Jurkat, Clone E6-1 (cell line): Measurements from ENCODE around the gene TTLL3. TPM values are rescaled to one million over a fixed set of nuclear protein-coding genes. Genes with fewer than 3 reads are reported as not detected.
"Not testable (repeated sequence)": the region's sequence is repeated elsewhere in the genome, so short reads cannot be mapped to it uniquely, and the experiment has no call there.

Experiments
- DNase-seq: peaks from one replicate; pipeline ENCODE4 v3.0.0-alpha.2; 2011; ENCODE audit warnings: low read depth, low spot score
- H3K4me3 ChIP-seq: 2 replicates; pipeline ENCODE4 v1.5.1; 2011; ENCODE audit warnings: mild to moderate bottlenecking, low read length, control low read depth, moderate library complexity
- polyA plus RNA-seq: library from polyadenylated mRNA; unstranded; fragments of >200 nt; gene quantifications from one replicate; pipeline ENCODE4 v1.2.1, GENCODE V29; 2012; ENCODE audit warnings: missing spikeins; ENCODE audit not compliant: insufficient read length, insufficient read depth

Gene TTLL3, protein sequence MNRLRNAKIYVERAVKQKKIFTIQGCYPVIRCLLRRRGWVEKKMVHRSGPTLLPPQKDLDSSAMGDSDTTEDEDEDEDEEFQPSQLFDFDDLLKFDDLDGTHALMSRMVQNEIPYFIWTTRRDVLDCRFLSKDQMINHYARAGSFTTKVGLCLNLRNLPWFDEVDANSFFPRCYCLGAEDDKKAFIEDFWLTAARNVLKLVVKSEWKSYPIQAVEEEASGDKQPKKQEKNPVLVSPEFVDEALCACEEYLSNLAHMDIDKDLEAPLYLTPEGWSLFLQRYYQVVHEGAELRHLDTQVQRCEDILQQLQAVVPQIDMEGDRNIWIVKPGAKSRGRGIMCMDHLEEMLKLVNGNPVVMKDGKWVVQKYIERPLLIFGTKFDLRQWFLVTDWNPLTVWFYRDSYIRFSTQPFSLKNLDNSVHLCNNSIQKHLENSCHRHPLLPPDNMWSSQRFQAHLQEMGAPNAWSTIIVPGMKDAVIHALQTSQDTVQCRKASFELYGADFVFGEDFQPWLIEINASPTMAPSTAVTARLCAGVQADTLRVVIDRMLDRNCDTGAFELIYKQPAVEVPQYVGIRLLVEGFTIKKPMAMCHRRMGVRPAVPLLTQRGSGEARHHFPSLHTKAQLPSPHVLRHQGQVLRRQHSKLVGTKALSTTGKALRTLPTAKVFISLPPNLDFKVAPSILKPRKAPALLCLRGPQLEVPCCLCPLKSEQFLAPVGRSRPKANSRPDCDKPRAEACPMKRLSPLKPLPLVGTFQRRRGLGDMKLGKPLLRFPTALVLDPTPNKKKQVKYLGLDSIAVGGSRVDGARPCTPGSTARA
- polyA plus RNA-seq, result 45.3 TPM

DNA sequence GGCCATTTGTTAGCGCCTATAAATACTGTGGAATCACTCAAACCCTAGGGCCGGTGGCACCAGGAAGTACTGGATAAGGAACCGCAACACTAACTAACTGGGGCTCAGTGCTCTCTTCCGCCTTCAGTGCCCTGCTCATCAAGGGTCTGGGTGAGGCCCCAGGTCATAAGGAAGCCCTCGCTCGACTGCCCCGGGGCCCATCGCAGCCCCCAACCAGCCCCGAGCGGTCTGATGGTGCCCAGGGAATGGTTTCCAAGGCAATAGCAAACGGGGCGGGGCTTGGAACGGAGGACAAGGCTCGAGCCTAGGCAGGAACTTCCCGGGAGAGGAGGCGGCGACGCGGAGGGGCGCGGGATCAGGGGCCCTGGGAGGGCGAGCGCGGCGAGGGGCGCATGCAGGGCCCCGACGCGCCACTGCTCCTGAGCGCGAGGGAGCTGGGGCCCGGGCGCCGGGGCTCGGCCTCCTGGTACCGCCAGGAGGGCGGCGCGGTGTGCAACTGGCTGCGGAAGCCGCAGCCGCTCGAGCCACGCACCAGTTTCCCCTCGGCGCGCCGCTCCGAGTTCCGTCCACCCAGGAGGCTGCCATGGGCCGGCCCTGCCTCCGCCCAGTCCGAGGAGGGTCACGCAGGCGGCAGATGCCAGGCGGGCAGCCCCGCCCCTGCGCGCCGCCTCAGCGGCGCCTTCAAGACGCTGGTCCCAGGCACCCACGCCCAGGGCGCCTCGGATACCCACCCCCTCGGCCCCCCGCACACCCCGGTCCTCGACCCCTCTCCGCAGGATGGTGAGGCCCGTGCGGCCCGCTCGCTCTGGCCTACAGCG, at the start of gene TTLL3:
Gene TTLL3, plus strand, starts transcription at position 648 of the 818 bp plus-strand sequence. CDS start 400 bp downstream, outside the sequence.
- DNase-seq, result no peak
- no peak within 1 kb of the TSS for H3K4me3 ChIP-seq

DNA sequence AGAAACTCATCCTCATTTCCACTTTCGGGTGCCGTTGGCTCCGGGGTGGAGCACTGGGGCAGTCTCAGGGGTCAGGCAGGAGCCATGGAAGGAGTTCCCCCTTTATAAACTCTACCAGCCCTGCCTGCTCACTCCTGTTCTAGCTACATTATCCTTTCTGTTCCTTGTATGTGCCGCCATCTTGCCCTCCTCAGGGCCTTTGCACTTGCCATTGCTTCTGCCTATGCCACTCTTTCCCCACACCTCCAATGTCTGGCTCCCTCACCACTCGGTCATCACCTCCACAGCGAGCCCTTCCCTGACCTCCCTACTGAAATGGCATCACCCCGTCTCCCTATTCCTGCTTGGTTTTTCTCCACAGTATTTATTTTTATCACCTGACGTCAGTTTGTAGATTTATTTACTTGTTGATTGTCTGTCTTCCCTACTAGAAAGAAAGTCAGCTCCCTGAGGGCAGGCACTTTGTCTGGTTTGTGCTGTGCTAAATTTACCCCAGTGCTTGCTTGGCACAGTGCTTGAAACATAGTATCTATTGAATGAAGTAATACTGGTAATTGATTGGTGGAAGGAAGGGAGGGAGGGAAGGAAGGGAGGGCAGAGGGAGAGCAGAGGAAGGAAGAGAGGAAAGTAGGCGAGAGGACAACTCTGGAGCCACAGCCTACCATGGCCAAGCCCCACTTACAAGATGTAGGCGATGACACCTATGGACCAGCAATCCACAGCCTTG, 49.1 kb upstream of the TTLL3 start:
- H3K4me3 ChIP-seq, result no peak overlapping the region
- DNase-seq, result no peak

DNA sequence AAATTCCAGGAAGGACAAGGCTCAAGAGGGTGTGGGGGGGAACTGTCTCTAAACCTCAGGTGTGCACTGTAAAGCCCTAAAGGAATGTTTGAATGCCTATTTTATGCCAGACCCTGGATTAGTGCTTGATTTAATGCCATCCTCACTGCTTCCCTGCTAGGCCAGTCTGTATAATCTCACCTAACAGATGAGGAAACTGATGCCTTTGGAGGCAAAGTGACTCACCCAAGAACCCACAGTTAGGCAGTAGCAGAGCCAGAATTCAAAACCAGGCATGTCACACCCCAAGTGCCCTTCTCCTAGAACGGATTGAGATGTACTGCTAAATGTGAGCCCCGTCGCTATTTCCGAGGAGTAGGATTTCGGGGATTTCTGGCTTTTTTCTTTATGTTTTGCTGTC, 48.1 kb upstream of the TTLL3 start:
- no peak for DNase-seq
- no peak overlapping the region for H3K4me3 ChIP-seq

DNA sequence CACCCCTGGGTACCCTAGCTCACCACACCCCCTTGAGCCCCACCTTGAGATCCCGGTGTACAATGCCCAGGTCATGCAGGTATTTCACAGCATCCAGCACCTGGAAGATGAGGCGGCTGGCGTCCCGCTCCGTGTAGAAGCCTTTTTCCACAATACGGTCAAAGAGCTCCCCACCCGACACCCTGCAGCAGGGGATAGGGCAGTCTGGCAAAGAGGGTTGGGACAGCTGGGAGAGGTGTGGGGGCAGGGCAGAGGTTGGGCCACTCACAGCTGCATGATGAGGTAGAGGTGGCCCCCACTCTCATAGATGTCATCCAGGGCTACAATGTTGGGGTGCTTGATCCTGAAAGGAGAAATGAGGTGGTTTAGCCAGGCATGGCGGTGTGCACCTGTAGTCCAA, 47.2 kb upstream of the TTLL3 start:
- H3K4me3 ChIP-seq, result no peak overlapping the region

DNA sequence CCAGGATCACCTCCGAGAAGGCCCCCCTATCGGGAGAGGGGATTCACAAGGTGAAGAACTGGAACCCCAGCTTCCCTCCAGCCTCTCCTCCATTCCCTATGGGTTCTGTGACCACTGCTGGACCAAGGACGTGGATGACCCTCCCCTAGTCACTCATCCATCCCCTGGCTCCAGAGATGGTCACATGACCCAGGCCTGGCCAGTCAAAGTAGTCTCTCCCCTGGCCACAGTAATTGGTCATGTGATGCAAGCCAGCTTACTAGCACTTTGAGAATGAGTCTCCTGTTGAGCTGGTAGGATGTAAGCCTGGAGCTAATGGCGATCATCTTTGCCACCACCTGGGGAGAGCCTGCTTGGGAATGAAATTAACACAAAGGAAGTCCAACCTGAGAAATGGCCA, 44.2 kb upstream of the TTLL3 start:
- no peak overlapping the region for H3K4me3 ChIP-seq
- no peak for DNase-seq

More for the DNA sequence above, 47.2 kb upstream of the TTLL3 start:
- no peak for DNase-seq

DNA sequence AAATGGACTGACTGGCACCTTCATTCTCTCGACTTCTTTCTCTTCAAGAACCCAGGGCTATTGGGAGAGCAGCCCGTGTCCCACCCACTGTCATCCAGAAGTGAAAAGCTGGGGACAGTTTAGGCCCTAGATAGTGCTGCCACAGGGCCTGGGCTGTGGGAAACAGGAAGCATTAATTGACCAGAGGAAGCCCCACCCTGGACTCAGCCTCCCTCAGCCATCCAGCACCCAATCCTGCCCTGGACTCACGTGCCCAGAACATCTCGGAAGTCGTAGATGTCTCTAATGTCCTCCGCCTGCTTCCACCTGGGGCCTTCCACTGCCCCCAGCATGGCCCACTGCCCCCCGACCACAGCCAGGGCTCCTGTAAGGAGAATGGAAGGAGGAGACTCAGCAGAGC, 42.6 kb upstream of the TTLL3 start:
- DNase-seq, result no peak
- no peak overlapping the region for H3K4me3 ChIP-seq

DNA sequence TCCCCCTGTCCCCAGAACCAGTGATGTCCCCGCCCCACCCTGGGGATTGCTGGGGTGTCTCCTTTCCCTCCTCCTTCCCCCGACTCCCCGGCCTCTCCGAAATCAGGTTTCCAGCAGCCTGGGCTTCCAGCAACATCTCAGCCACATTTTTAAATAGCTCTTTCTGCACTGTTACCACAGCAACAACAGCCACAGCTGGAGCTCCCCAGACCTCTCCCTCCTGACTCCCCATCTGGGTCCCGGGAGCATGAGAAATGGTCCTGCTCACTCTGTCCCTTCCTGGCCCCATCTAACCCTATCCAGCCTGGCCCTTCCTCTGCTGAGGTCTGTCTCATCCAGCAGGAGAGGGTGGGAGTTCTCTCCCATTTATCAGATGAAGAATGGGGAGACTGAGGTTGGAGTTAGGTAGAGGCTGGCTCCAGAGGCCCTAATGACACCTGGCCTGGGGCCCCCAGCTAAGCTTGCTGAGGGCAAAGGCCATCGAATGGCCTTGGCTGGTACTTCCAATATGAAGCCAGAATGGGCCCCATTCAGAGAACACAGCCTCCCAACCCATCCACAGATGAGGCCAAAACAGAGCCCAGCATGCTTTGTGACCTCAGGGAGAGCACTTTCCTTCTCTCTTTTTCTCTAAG, 41.8 kb upstream of the TTLL3 start:
- no peak overlapping the region for H3K4me3 ChIP-seq
- DNase-seq, result no peak

DNA sequence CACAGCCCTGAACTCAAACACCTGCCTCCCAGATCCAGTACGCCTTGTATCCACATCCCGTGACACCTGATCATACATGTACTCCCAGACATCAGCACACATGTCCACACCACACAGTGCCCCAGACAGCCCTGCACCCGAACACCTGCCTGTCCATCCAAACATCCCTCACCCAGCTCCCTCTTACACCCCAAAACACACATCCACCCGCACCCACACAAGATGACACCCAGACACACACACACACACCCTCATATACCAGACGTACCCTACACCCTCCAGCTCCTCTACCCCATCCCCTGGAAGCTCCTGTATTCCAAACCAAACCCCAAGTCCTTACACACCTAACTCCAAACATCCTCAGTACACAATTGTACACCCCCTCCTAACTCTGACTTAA, 41.0 kb upstream of the TTLL3 start:
- H3K4me3 ChIP-seq, result no peak overlapping the region
- DNase-seq, result no peak

DNA sequence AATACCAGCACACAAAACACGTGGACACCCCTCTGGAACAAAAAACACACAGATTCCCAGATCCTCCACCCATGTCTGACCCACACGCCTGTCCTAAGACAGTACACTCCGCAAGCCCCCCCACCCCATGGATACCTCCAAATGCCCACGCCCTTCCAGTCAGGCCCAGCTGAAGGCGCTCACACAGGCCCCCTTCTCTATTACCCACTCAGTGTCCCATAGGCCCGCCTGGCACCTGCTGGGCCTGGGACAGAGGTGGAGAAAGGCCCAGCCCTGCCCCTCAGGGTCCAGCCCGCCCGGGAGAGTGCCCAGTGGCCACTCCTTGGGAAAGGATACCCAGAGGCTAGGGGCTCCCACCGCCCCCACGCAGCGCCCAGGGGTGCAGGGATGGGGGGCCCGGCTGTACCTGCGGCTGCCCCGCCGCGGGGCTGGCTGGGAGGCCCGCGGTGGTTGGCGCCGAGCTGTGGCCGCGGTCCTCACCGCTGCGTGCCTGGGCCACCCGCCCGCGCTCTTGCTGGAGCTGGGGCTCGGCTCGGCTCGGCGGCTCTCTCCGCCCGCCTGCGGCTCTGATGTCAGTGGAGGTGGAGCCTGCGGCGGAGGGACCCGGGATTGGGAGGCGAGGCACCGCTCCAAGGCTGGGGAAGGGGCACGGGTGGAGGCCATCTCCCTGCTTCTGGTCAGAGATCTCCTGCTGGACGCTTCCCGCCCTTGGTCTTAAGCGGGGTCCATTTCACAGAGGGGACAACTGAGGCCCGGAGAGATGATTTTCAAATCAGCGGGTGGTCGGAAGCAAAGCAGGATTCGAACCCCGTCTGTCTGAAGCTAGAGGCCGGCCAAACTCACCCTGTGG, 40.4 kb upstream of the TTLL3 start, which contains the start of gene CAMK1:
Gene CAMK1, minus strand, starts transcription at position 522 of the 850 bp plus-strand sequence. CDS start 2,198 bp downstream, outside the sequence.
- H3K4me3 ChIP-seq, result no peak within 1 kb of the TSS
- DNase-seq, result no peak

DNA sequence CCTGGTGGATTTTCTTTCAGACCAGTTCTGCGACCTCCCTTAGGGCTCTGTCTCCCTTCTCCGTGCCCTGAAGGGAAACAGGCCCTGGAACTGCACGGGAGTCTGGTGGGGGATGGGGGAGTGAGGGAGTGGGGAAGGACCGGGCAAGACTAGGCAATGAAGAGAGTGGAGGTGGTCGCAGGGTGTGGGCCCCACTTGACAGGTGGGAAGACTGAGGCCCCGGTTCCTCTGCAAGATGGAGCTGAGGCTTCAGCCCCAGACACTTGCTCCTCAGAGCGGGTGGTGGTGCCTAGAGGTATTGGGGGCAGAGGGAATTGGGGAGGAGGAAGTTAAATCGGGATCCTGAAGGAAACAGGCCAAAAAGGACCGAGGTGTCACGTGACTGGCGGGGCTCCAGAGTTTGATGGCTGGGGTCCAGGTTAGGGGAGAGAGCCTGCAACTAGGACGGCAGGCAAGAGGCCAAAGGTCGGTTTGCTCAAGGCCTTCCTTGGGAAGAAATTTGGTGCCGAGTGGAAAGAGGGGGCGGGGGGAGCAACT, 39.7 kb upstream of the TTLL3 start:
- DNase-seq, result no peak
- no peak overlapping the region for H3K4me3 ChIP-seq

DNA sequence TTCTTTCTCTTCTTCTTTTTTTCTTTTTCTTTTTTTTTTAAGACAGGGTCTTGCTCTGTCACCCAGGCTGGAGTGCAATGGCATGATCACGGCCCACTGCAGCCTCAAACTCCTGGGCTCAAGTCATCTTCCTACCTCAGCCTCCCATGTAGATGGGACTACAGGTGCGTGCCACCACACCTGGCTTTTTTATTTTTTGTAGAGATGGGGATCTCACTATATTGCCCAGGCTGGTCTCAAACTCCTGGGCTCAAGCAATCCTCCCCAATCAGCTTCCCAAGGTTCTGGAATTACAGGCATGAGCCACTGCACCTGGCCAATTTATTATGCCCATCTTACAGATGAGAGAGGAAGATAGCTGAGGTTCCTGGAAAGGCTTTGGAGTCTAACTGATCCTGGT, 39.1 kb upstream of the TTLL3 start:
- not testable (repeated sequence) for H3K4me3 ChIP-seq, DNase-seq

DNA sequence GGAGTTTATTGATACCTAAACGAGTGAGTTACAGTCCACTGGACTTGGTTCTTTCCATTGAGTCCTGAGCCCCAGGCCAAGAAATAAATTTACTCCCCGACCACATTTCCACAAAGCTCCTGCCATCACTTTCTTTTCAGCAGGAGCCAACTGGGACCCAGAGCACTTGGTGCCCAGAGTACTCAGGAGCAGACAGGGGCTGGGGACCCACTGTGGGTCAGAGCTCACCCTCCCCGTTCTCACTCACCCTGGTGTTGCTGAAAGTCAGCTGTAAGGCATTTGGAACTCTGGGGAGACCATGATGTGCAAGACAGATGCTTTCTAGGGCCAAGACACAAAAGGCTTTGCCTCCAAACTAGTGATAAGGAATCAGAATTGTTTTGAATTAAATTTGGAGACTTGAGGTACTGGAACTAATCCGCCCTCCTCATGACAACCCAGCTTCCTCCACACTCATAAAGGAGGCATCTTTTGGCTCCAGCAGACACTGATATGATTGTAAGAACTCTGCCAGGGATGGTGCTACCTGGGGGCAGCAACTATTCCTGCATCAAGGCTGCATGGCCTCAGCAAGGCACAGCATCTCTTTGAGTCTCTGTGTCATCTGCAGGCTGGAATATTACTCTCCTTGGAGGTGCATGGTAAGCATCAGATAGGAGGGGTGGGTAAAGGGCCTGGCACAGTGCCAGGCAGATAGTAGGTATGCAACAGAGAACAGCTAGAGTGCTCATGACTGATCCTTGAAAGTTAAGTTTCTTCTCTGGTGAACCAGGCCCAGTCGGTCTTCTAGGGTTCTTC, 33.0 kb upstream of the TTLL3 start:
- no peak for DNase-seq
- H3K4me3 ChIP-seq, result no peak overlapping the region

DNA sequence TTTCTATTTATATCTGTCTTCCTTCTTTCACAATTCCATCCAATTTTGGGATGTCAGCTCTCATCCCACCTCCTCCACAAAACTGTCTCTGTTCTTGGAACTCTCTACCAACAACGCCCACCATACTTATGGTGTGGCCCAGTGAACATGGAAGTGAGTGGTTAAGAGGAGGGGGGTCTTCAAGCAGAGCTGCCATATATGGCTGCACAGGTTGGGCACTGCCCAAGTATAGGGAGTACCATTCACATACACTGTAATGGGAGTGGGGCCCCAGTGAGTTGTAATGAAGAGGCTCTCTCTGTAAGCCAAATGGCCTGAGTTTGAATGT, 32.4 kb upstream of the TTLL3 start:
- no peak for DNase-seq
- no peak overlapping the region for H3K4me3 ChIP-seq

DNA sequence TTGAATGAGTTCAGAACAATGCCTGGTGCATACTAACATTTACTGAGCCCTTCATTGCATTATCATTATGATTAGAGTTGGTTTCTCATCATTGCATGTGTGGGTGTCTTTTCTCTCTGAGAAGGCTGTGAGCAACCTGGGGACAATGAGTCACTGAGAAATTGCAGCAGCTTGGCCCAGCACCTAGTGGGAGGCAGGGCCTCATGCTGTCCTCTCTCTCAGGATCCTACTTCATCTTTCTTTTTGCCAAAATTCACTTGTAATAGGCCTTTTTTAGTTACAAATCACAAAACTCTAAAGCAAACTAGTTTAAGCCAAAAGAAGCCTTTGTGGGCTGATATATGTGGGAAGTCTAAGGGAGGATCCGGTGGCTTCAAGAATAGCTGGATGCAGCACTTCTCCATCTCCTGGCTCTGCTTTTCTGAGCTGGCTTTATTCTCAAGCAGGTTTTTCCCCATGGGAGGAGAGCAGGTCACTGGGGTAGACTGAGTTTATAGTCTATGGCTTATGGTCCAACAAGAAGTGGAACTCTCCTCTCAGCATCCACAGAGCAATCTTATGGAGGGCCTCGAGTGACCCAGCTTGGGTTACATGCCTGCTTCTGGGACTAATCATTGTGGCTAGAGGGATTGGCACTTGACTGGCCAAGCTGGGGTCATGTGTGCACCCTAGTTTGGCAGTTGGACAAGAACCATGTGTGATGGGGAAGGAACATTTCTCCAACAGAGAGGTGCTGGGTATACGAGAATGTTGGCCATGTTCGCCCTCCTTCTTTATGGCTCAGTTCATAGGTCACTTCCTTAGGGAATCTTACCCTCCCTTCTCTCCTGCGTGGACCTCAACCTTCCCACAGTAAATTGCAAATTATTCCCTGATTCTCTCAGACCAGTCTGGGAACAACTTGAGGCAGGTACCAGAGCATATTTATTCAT, 31.7 kb upstream of the TTLL3 start:
- no peak overlapping the region for H3K4me3 ChIP-seq
- DNase-seq, result no peak

DNA sequence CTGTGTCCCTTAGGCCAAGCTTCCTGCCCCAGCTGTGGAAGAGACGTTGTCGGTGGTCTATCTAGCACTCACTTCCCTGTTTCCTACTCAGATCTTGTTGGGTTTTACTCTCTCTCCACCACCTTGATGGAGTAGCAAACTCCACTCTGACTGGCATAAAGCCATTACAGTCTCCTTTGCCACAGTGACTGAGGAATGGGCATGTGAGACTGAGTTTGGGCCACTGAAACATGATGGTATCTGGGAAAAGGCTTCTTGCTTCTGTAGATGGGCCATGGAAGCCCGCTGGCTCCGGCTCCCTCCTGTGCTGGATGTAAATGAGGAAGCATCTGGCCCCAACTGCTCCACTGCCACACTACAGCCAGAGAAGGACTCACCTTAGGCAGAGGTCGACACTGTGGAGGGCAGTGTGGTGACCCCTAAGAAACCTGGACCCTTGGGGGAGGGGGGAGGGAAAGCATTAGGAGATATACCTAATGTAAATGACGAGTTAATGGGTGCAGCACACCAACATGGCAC, 30.9 kb upstream of the TTLL3 start:
- DNase-seq, result no peak
- no peak overlapping the region for H3K4me3 ChIP-seq
